WERI-Rb-1 (cell line): Measurements from ENCODE around the gene PCLO.

Experiments used
- DNase-seq: peaks from one replicate; pipeline ENCODE4 v3.0.0-alpha.2; 2020
- H3K27ac ChIP-seq: fragments of 250-450 bp; sonication (Bioruptor Pico); 2 replicates; pipeline ENCODE4 v1.5.1; 2020; ENCODE audit warnings: mild to moderate bottlenecking, moderate library complexity
- H3K27me3 ChIP-seq: fragments of 250-450 bp; sonication (Bioruptor Pico); 2 replicates; pipeline ENCODE4 v1.5.1; 2021; ENCODE audit warnings: mild to moderate bottlenecking, low read depth, moderate library complexity; ENCODE audit not compliant: insufficient read depth, severe bottlenecking
- H3K36me3 ChIP-seq: fragments of 250-450 bp; sonication (Bioruptor Pico); 2 replicates; pipeline ENCODE4 v1.5.1; 2020; ENCODE audit warnings: mild to moderate bottlenecking, moderate library complexity
- H3K4me3 ChIP-seq: 2 replicates; pipeline ENCODE4 v1.5.1; 2011; ENCODE audit warnings: low read depth, mild to moderate bottlenecking, control low read depth, low read length
- H3K9me3 ChIP-seq: fragments of 250-450 bp; sonication (Bioruptor Pico); 2 replicates; pipeline ENCODE4 v1.5.1; 2021; ENCODE audit warnings: mild to moderate bottlenecking, moderate library complexity; ENCODE audit not compliant: severe bottlenecking
- CTCF ChIP-seq: IDR thresholded peaks from 2 replicates; pipeline ENCODE4 v1.5.1; 2011; ENCODE audit warnings: low read depth, mild to moderate bottlenecking, control low read depth, inconsistent platforms, low read length

Gene PCLO

GRCh38 chr7:82965088-82966036, 197.3 kb downstream of the PCLO start:
- TF ChIP-seq CTCF: no peak
- no peaks in the 10 kb centered on the region for H3K9me3 ChIP-seq
- H3K36me3 ChIP-seq: no peaks in the 10 kb centered on the region
- no peaks in the 10 kb centered on the region for H3K27me3 ChIP-seq
- H3K27ac ChIP-seq: no peak overlapping the region
- no peak for DNase-seq
- H3K4me3 ChIP-seq: no peak overlapping the region

GRCh38 chr7:82964150-82964882, 198.4 kb downstream of the PCLO start:
- TF ChIP-seq CTCF: no peak
- Histone ChIP-seq H3K9me3 (no peaks in the 10 kb centered on the region), H3K27ac (no peak overlapping the region), H3K36me3 (no peaks in the 10 kb centered on the region), H3K4me3 (no peak overlapping the region), H3K27me3 (no peaks in the 10 kb centered on the region)
- no peak for DNase-seq

DNA sequence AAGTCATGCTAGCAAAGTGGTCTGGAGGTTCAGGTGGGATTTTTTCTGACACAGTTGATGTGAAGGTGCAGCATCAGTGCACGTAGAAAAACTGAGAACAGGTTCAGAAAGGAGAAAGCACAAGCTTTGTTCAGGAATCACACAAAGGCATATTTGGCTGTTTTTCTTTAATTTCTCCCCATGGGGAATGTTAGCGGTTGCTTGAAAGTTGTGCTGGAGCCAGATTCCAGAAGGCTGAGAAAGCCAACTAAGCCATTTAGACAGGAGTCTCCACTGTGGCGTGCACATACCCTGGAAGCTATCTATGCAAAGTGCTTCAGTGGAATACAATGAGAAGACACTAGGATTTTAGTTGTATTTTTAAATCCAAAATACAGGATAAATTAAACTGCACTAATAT, 201.4 kb downstream of the PCLO start:
- DNase-seq: no peak
- H3K4me3 ChIP-seq: no peak overlapping the region
- TF ChIP-seq CTCF: no peak
- H3K9me3 ChIP-seq: no peaks in the 10 kb centered on the region
- no peaks in the 10 kb centered on the region for H3K36me3 ChIP-seq
- H3K27ac ChIP-seq: no peak overlapping the region
- no peaks in the 10 kb centered on the region for H3K27me3 ChIP-seq

- no peaks in the 10 kb centered on the region for H3K9me3 ChIP-seq
- TF ChIP-seq CTCF: no peak
- no peak for DNase-seq
- no peak overlapping the region for H3K27ac ChIP-seq
- H3K4me3 ChIP-seq: no peak overlapping the region
- no peaks in the 10 kb centered on the region for H3K27me3 ChIP-seq
- no peaks in the 10 kb centered on the region for H3K36me3 ChIP-seq
Measured at GRCh38 chr7:82959528-82959927, 203.2 kb downstream of the PCLO start.

- no peaks in the 10 kb centered on the region for H3K9me3 ChIP-seq
- TF ChIP-seq CTCF: no peak
- no peak overlapping the region for H3K4me3 ChIP-seq
- H3K27me3 ChIP-seq: no peaks in the 10 kb centered on the region
- no peak for DNase-seq
- H3K27ac ChIP-seq: no peak overlapping the region
- H3K36me3 ChIP-seq: no peaks in the 10 kb centered on the region
Measured at GRCh38 chr7:82957521-82957920, 205.2 kb downstream of the PCLO start.
